ENCODE data around the gene LYRM9. TPM values are rescaled to one million over a fixed set of nuclear protein-coding genes. Genes with fewer than 3 reads are reported as not detected.

LYRM9 gene
- total and polyA plus RNA-seq, 9 of the 15 experiments (the other 6 are each of a cell fraction or from before 2014, with no cell fraction given), result 0.98 to 4.7 (median 1.8) TPM

DNA sequence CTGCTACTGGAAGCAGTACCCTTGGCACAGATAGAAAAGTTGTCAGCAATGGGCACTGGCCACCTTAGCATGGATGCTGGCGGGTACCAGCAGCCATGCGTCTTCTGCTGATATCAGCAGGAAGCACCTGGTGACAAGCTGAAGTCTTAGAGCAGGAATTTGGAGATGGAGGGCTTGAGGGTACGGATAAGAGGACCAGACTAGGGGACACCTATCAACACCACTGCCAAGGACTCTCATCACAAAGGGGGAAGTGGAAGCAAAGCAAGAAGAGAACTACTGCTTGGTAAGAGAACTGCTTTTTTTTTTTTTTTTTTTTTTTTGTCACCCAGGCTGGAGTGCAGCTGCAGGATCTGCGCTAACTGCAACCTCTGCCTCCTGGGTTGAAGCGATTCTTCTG lies 35.4 kb upstream of the LYRM9 start:
- CTCF ChIA-PET (ENCODE audit: low intra/inter-chr PET ratio), result no interaction called here
- no peaks in the 10 kb centered on the region for H3K36me3 ChIP-seq (ENCODE audit: control insufficient read depth, insufficient read depth, low read length)
- H3K4me3 ChIP-seq, result no peak overlapping the region
- no TSS peak for BruUV-seq (replicated peaks)
- no peaks in the 10 kb centered on the region for H4K20me1 ChIP-seq (replicated peaks; ENCODE audit: control insufficient read depth, insufficient read depth, low read length)
- H3K27ac ChIP-seq (ENCODE audit: extremely low read depth, low read depth, low read length), result no peak overlapping the region
- POLR2A ChIA-PET, result interaction anchor here (0.5 to 0.6 kb wide), 2 partner anchors 8 to 542 kb away, joined by 3 to 4 read pairs; no protein-coding TSS in a partner anchor
- no peak overlapping the region for H3K9ac ChIP-seq (ENCODE audit: insufficient read depth in 1 of 2, low read depth in 2 of 2, low read length in 2 of 2)
- FAIRE-seq (no peak), DNase-seq (ENCODE audit: extremely low read depth in 1 of 4, low spot score in 3 of 4) (peak in 2 of 4 experiments; percentile 32 to 40), ATAC-seq (peak; percentile 31; the same call in 1 of the 3 replicates)
- H3K4me1 ChIP-seq (replicated peaks in 1 of 2; ENCODE audit: control insufficient read depth in 2 of 2, insufficient read depth in 2 of 2, low read length in 2 of 2), result peaks cover 0 to 7% of the 10 kb centered on the region in 2 experiments; a peak in 2 of 5 replicates
- H3K9me3 ChIP-seq (replicated peaks; ENCODE audit: control insufficient read depth, insufficient read depth, low read depth, low read length), result peaks cover 4% of the 10 kb centered on the region; the same call in 1 of the 2 replicates
- intact Hi-C loops (cut with micrococcal nuclease), result no loop called here
- in situ Hi-C loops (cut with MboI), result no loop called here
- no peak overlapping the region for H2AFZ ChIP-seq (ENCODE audit: low read depth, low read length)
- WGBS (ENCODE audit: insufficient coverage, low coverage, missing lambda C conversion rate), result 43% methylated on average over 5 of the region's 5 CpGs
- no peaks in the 10 kb centered on the region for H3K9me1 ChIP-seq (ENCODE audit: control insufficient read depth, insufficient read depth, low read length)
- no peaks in the 10 kb centered on the region for H3K79me2 ChIP-seq (ENCODE audit: control insufficient read depth, insufficient read depth, low read length)
- no peak overlapping the region for H3K4me2 ChIP-seq (ENCODE audit: insufficient read depth, low read length)
- no peaks in the 10 kb centered on the region for H3K27me3 ChIP-seq (ENCODE audit: control insufficient read depth in 2 of 2, insufficient read depth in 2 of 2, low read length in 2 of 2)
- TF ChIP-seq, protein P1, sequence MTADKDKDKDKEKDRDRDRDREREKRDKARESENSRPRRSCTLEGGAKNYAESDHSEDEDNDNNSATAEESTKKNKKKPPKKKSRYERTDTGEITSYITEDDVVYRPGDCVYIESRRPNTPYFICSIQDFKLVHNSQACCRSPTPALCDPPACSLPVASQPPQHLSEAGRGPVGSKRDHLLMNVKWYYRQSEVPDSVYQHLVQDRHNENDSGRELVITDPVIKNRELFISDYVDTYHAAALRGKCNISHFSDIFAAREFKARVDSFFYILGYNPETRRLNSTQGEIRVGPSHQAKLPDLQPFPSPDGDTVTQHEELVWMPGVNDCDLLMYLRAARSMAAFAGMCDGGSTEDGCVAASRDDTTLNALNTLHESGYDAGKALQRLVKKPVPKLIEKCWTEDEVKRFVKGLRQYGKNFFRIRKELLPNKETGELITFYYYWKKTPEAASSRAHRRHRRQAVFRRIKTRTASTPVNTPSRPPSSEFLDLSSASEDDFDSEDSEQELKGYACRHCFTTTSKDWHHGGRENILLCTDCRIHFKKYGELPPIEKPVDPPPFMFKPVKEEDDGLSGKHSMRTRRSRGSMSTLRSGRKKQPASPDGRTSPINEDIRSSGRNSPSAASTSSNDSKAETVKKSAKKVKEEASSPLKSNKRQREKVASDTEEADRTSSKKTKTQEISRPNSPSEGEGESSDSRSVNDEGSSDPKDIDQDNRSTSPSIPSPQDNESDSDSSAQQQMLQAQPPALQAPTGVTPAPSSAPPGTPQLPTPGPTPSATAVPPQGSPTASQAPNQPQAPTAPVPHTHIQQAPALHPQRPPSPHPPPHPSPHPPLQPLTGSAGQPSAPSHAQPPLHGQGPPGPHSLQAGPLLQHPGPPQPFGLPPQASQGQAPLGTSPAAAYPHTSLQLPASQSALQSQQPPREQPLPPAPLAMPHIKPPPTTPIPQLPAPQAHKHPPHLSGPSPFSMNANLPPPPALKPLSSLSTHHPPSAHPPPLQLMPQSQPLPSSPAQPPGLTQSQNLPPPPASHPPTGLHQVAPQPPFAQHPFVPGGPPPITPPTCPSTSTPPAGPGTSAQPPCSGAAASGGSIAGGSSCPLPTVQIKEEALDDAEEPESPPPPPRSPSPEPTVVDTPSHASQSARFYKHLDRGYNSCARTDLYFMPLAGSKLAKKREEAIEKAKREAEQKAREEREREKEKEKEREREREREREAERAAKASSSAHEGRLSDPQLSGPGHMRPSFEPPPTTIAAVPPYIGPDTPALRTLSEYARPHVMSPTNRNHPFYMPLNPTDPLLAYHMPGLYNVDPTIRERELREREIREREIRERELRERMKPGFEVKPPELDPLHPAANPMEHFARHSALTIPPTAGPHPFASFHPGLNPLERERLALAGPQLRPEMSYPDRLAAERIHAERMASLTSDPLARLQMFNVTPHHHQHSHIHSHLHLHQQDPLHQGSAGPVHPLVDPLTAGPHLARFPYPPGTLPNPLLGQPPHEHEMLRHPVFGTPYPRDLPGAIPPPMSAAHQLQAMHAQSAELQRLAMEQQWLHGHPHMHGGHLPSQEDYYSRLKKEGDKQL (CRISPR knock-in tag; IDR thresholded peaks at IDR 0.05; ENCODE audit: borderline replicate concordance), result no peak
- TF ChIP-seq NR1H2 (CRISPR knock-in tag; IDR thresholded peaks at IDR 0.05) (no peak), ZNF217 (CRISPR knock-in tag; IDR thresholded peaks at IDR 0.05) (no peak), SPI1 (IDR thresholded peaks at IDR 0.05; ENCODE audit: borderline replicate concordance, low read depth, low read length) (peak; percentile 64; the same call in 1 of the 2 replicates), CBFA2T2 (conservative IDR thresholded peaks at IDR 0.05) (peak; percentile 43), GABPA (tag; conservative IDR thresholded peaks at IDR 0.05; ENCODE audit: low read depth) (no peak), BCL6 (CRISPR knock-in tag; IDR thresholded peaks at IDR 0.05) (no peak), FOXK1 (CRISPR knock-in tag; IDR thresholded peaks at IDR 0.05; ENCODE audit: borderline replicate concordance) (no peak), ZNF583 (CRISPR knock-in tag; IDR thresholded peaks at IDR 0.05) (no peak), POLR2B (IDR thresholded peaks at IDR 0.05; ENCODE audit: low read depth, partially characterized antibody) (no peak), DACH1 (IDR thresholded peaks at IDR 0.05; ENCODE audit: partially characterized antibody) (no peak), OTX1 (CRISPR knock-in tag; IDR thresholded peaks at IDR 0.05) (no peak)
- TF ChIP-seq, protein P2, sequence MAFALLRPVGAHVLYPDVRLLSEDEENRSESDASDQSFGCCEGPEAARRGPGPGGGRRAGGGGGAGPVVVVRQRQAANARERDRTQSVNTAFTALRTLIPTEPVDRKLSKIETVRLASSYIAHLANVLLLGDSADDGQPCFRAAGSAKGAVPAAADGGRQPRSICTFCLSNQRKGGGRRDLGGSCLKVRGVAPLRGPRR (CRISPR knock-in tag; IDR thresholded peaks at IDR 0.05), result no peak
- TF ChIP-seq, protein P3, sequence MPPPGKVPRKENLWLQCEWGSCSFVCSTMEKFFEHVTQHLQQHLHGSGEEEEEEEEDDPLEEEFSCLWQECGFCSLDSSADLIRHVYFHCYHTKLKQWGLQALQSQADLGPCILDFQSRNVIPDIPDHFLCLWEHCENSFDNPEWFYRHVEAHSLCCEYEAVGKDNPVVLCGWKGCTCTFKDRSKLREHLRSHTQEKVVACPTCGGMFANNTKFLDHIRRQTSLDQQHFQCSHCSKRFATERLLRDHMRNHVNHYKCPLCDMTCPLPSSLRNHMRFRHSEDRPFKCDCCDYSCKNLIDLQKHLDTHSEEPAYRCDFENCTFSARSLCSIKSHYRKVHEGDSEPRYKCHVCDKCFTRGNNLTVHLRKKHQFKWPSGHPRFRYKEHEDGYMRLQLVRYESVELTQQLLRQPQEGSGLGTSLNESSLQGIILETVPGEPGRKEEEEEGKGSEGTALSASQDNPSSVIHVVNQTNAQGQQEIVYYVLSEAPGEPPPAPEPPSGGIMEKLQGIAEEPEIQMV (tag; conservative IDR thresholded peaks at IDR 0.05; ENCODE audit: low read depth), result no peak
- TF ChIP-seq, protein P4, sequence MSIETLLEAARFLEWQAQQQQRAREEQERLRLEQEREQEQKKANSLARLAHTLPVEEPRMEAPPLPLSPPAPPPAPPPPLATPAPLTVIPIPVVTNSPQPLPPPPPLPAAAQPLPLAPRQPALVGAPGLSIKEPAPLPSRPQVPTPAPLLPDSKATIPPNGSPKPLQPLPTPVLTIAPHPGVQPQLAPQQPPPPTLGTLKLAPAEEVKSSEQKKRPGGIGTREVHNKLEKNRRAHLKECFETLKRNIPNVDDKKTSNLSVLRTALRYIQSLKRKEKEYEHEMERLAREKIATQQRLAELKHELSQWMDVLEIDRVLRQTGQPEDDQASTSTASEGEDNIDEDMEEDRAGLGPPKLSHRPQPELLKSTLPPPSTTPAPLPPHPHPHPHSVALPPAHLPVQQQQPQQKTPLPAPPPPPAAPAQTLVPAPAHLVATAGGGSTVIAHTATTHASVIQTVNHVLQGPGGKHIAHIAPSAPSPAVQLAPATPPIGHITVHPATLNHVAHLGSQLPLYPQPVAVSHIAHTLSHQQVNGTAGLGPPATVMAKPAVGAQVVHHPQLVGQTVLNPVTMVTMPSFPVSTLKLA (conservative IDR thresholded peaks at IDR 0.05), result no peak

All from K562 (cell line).